HK-2 (cell line): ENCODE results near the gene HUS1.

Experiments
- DNase-seq: peaks from one replicate; pipeline ENCODE4 v3.0.0-alpha.2; 2018; ENCODE audit not compliant: unreplicated experiment

Gene HUS1

DNA sequence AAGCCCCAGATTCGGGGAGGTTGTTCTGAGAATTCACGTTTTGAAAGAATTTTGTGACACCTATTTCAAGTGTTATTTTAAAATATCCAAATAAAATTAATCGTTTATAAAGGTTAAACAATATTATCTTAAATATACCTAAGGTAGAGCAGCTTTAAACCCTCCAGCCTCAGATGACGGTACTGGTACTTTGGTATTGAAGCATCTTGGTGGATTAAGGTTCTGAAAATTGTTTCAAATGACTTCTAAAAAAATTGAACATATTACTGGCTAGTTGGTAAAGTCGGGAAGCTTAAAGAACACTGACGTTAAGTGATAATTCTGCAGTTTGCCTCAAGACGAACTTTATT is 392 bp upstream of the HUS1 start:
- DNase-seq, result no peak

DNA sequence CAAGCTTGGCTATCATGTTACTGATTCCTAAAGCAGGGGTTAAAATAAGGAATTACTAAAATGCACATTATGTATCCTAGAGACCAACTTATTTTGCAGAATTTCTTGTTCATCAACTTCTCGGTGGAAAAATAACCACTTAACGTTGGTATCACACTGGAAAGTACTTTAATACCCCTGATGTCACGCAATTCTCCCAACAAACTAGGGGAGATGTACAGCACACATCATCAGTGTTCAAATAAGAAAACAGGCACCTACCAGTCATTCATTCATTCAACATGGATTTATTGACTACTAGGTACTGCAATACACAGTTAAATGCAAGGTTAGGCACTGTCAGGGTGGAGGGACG is 648 bp downstream of the HUS1 start:
- DNase-seq, result no peak

DNA sequence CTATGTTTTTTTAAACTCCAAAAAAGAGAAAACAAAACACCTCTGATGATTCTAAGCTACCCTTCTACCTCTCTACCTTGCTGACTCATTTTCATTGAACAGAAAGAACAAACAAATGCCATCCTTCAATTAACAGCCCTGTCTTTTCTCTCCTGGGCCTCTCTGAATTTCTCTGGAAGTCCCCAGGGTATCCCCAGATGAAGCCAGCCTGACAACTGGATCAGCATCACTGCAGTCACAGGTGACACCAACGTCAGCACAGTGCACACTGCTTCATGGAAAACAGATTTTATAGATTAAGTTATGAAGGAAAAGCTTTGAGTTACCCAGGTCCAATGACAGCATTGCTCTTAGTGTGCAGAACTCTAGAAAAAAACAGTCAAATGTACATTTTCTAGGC is 5.7 kb downstream of the HUS1 start:
- no peak for DNase-seq

DNA sequence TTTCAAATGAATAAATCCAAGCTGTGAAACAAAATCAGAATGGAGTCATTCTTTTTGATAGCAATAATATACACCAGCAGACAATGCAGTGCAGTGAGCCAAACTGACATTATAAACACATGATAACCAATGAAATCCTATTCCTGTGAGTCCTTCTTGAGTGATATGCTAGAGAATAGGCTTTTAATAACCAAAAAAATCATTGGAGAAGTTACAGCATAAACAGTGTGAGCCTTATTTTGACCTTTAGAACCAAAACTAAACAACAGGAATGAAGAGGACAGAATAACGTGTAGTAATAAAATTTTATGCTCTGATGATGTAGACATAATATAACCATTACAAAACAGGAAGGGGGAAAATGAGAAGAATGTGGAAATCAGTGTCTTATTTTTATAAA is 8.7 kb downstream of the HUS1 start:
- no peak for DNase-seq

DNA sequence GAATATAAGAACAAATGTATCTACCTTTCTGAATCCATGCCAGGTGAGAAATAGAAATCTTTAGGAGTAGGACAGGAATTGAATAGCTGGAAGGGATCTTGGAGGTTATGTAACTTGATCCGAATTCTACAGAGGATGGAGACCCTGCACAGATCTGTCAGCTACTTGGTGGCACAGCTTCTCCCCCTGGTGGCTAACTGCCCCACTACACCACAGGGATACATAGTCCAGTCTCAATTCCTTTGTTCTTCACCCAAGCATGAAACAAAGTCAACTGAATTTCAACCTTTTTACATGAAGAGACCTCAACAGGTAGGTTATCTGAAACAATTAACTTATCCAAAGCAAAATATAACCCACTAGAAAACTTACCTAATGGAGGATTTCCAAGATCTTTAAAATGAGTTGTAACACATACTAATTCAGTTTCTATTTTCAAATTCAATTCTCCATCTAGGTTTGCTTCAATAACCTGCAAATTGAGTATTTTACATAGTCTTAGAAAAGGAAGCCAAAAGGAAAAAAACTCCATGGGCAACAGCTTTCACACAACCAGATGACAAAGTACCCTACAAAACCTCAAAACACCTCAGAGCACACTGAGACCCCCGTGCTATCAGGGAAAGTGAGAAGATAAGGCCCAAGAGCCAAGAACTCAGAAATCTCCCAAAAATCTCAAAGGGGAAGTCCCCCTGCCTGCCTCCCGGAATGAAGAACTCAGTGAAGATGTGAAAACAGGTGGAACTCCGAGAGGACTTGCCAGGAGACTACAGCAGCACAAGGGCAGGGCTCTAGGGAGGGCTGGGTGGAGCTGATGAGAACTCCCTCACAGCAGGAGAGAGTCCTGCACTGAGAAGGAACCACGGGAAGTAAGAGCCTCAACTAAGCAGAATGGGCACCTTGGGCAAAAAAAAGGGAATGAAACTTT is 10.3 kb downstream of the HUS1 start:
- DNase-seq, result peak; percentile 46

DNA sequence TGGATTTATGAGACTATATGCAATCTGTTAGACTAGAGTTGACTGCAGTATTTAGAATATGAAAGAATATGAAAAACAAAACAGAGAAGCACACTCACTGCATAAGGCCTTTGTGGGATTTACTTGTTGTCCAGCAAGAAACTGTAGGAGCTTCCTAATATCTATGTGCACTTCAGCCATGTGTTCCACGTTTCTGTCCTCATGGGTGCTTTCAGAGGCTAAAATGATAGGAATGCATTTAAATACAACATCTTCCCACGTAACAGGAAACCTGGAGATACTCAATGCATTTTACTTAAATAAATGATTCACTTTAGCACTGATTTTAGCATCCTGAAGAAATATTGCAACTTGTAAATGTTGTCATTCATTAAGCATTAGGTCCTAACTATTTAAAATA is 11.7 kb downstream of the HUS1 start:
- DNase-seq, result no peak

DNA sequence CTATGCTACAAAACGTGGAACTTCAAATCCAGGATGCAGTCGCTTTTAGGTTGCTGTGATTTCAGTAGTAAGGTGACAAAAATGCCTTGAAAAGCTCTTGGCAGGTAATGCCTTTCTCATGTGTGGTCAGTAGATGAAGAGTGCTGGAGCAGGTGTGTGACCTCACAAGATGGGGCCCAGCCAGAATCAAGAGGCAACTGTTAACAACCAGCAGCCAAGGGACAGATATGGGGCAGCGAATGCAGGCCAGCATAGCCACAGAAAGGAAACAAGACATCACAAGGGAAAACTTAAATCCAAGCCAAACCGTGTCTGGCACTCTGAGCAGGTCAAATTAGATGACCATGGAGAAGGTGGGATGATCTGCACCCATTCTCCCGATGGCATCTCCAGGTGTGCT is 12.3 kb downstream of the HUS1 start:
- DNase-seq, result no peak

DNA sequence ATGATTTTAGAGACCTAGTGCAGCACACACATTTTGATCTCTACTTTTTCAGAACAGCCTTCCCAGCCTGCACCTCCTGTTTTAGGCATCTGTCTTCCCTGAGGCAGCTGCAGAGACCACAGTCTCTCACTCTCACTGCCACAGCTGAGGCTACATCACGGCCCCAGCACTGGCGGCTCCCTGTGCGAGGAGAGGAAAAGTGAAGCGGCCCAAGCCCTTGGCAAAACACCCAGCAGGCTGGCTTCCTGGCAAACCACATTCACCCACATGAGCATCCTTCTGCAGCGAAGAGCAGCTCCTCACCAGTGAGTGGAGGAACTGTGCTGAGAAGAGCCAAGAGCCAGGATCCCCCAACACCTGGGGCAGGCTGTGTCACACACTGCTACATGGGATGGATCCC is 14.0 kb downstream of the HUS1 start:
- DNase-seq, result no peak

DNA sequence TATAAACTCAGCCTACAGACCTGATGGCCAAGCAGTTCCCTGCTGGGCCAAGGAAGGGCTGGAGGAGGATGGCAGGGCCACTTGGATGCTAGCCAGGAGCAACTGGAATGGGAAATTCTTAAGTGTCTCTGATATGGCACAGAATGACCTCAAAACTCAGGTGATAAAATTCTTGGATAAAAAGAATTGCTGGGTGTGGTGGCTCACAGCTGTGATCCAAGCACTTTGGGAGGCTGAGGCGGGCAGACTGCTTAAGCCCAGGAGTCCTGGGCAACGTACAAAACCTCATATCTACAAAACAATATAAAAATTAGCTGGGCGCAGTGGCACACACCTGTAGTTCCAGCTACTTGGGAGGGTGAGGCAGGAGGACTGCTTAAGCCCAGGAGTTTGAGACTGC is 17.2 kb downstream of the HUS1 start:
- DNase-seq, result no peak

DNA sequence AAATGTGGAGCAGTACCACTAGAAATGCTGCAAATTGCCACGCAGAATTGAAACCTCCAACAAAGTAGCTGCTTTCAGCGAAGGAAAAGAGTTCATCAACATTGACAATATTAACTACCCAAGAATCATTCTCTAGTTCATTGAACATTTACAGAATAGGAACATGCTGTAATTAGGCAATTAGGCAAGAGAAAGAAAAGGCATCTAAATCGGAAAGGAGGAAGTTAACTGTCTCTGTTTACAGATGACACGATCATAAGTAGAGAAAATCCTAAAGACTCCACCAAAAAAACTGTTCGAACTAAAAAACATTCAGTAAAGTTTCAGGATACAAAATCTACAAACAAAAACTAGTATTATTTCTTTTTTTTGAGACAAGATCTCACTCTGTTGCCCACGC is 22.3 kb downstream of the HUS1 start:
- no peak for DNase-seq

DNA sequence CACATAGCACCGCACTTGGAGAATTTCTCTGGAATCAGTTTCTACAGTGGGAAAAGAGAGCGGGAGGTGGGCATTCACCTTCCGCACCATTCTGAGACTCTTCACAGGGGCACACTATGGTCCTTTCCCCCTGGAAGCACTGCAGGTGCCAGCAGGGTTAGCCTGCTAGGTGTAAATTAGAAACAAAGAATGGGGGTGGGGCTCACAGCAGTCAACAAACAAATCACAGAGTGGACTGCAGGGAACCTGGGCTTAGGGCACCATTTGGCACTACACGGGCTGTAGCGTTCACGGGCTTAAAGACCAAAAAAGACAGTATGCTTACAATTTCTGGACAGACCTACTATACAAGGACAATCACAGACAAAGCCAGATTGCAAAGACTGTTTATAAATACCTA is 23.2 kb downstream of the HUS1 start:
- DNase-seq, result no peak

DNA sequence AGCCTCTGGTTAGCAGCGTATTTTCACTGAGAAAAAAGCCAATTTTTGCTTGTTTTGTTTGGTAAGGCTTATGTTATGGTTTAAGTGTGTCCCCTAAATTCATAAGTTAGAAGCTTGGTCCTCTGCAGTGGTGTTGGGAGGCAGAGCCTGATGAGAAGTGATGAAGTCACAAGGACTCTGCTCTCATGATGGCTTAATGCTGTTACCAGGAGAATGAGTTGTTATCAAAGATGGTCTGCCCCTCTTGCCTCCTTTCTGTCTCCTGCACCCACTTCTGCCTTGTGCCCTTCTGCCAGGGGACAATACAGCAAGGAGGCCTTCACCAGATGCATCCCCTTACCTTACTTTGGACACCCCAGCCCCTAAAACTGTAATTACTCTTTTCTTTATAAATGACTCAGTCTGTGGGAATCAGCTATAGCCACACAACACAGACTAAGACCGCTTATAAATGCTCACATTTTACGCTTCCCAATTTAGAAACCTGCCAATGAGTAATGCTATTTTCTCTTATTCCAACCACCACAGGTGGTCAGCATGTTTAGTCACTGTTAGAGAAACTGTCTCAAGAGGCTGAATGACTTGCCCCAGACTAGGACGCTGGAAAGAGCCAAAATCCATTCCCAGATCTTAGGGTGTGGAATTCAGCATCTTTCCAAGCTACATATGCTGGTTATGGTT is 25.0 kb downstream of the HUS1 start:
- no peak for DNase-seq

DNA sequence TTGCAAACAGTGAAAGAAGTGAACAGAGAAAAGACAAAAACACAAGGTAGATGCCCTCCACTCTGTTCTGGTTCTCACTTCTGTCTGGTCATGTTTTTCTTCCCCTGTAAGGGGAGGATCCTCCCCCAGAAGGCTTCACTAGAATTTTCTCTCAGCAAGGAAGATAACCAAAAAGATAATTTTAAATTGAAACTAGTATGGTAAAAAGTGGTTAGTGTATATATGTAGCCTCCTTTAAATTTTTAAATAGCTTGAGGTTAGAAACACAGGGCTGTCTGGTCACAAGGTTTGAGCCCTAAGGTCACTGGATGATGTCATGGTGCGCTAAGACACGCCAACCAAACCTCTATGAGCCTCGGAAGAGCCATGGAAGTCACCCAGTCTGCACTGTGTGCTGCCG is 25.6 kb downstream of the HUS1 start:
- no peak for DNase-seq

DNA sequence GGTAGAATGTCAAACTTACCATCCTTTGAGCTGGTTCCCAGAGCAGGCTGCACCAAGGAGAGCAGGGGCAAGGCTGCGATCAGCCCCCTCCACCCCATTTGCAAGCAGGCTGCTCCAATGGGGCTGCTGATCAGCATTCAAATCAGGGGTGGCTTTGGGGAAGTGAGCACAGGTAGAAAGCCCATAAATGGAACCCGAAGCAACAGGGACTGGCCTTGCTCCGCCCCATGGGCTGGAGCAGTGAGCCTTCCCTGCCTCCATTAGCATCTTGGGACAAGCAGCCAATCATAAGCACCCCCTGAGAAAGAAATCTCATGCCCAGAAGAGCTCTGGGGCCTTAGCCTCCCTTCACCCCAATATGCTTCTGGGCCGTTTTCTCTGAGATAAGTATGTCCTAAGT is 27.2 kb downstream of the HUS1 start:
- no peak for DNase-seq

DNA sequence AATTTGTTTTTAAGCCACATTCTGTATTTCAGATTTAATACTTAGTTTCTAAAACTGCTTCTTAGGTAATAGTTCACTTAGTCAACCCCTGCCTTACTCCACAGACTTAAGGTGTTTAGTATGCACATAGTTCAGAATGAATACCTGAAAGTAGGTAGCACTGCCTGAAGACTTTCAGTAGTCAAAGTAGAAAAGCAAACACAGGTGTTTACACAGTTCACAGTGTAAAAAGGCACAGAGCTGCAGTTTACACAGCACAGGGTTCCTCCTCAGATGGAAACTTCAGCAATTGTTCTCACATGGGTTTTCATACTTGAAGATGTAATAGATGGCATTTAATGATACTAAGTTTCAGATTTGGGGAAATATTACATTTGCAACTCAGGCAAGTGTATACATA is 28.0 kb downstream of the HUS1 start:
- no peak for DNase-seq

DNA sequence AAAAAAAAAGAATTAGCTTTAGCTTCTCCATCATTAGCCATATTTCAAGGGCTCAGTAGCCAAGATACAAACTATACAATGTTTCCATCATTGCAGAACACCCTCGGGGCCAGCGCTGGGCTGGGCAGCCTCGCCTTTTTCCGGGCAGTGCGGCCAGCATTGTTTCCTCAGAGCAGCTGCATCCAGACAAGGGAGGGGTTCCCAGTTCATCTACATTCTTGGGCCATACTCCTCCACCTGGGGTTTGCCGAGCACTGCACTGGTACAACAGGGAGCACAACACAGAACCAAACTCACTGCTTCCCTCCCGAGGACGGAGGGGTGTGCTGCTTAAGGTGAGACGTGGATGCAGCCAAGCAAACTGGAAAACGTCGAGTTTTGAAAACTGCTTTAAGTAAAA is 28.7 kb downstream of the HUS1 start:
- no peak for DNase-seq

DNA sequence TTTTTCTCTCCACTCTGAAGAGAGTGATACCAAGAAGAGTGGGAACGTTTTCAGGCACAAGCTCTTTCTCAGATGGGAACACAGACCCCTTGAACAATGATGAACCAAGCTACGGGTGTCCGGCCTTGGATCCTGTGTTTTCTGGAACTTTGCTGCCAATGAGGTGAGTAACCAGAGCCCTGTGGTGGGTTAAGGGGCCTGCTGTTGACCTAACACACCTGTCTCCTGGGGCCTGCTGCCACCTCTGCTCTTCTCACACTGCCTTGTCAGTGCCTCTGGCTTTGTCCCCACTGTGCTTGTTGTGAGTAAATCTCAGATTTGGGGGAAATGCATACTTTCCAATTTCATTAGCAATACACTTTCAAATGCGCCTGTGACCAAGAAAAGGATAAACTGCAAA is 29.7 kb downstream of the HUS1 start:
- DNase-seq, result no peak

DNA sequence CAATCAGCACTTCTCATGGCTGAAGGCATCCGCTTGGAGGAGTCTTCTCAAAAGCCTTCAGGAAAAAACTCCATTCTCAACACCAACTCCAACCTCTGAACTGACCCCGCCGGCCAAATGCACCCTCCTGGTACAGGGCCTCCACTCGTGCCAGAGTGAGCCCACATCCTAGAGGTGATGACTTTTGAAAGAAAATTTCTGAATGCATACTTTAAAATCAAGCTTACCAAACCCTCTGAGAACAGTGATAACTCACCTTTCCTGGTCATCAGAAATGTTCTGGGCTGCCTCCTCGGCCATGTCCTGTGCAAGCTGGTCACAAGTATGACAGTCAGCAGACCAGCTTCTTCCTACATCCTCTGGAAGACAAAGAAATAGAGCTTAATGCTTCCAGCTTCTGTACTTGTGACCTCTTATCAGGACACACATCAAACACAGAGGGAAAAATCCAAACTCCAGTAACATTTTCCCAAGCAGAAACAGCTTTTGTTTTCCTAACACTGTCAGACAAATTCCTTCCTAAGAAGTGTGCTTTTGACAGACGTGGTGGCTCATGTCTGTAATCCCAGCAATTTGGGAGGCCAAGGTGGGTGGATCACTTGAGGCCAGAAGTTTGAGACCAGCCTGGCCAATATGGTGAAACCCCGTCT is 31.1 kb downstream of the HUS1 start, which contains the start of gene PKD1L1:
TSS of gene PKD1L1 (minus strand) at position 326 of the 650 bp plus-strand sequence. CDS start at position 300, 26 bp downstream.
- no peak for DNase-seq

DNA sequence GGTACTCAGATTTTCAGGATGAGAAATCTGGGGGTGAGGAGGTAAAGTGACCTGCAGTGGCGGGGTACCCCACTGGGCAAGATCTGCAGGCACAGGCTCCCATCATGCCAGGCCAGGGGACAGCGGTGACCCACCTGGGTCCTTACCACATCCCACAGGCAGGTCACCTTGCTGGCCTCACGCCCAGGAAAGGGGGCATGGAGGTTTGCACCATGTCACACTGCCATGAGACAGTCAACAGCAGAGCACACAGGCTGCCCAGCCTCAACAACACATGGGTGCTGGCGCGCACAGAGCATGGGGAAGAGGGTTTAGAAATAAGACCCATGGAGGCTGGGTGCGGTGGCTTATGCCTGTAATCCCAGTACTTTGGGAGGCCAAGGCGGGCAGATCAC is 32.1 kb downstream of the HUS1 start:
- no peak for DNase-seq

DNA sequence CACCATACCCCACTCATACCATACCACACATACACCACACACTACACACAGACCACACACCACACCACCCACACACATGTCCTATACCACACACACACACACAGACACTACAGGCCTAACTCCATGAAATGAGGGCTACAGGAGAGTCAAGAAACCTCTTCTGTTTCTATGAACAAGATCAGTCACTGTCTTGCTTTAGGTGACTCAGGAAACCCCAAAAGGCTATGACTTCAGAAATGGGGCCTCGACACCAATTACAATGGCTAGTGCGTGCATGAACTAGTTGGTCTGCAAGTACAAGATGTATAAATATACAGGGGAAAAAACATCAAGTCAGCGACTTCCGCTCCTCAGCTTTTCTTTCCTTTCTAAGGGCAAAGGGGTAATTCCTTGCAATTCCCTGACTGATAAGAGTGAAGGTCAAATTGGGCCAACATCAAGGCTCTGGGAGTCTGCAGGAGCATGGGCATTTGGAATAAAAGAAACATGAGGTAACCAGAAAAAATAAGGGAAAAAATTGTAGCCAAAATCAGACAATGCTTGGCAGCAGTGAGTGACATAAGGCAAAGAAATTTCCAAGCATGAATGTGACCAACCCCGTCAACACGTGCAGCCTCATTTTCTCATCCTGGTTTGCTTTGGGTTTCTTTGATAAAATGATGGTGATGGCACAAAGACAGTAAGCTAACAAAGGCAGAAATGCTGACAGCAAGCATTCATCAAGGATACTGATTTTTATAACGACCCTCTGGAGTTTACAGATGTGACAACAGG is 32.6 kb downstream of the HUS1 start:
- no peak for DNase-seq

DNA sequence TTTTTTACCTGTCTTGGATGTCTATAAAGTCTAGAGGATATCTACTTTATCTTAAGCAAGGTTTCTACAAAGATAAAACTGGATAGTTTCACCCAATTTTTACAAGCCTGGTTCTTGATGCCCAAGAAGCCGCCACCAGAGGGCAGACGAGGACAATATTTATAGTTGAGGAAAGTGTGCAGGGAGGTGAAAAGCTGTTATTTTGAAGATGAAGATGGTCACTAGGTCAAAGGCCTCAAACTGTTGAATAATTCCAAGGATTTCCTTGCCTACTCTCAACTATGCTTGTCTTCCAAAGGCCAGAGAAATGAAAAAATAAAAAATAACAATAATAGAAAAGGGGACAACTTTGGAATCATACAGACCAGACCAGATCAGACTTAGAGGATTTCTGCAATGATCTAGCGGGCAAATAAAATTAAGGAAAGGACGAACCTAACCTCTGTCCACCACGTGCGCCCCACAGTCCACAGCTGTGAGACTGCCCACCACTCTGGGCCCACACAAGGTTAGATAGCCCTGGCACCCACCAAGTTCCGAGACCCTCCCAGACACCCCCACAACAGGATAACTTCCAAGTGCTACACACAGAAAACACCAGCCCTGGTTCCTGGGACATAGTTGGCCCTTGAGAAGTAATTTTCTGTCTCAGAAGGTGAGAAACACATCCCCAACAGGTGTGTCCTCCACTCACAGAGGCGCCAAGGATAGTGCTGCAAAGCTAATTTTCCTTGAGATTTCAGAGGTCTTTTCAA is 34.0 kb downstream of the HUS1 start:
- peak; percentile 60 for DNase-seq
